Choroid plexus epithelial cell (primary cell): ENCODE measurements around the gene FCRL5.
A peak's percentile ranks its signal among the peaks of the same experiment; 100 is the strongest.
"Not testable (repeated sequence)": the region's sequence is repeated elsewhere in the genome, so short reads cannot be mapped to it uniquely, and the experiment has no call there.

Source experiments
- DNase-seq: peaks from one replicate; pipeline ENCODE4 v3.0.0-alpha.2; 2010; ENCODE audit warnings: low read depth
- H3K4me3 ChIP-seq: 2 replicates; pipeline ENCODE4 v1.5.1; 2011; ENCODE audit warnings: low read depth, mild to moderate bottlenecking, control low read depth, low read length, moderate library complexity
- TF ChIP-seq, protein P1 (sequence below): conservative IDR thresholded peaks from 2 replicates; pipeline ENCODE4 v1.5.1; 2011; ENCODE audit warnings: low read depth, mild to moderate bottlenecking, control low read depth, inconsistent platforms, low read length, moderate library complexity

FCRL5 gene

DNA sequence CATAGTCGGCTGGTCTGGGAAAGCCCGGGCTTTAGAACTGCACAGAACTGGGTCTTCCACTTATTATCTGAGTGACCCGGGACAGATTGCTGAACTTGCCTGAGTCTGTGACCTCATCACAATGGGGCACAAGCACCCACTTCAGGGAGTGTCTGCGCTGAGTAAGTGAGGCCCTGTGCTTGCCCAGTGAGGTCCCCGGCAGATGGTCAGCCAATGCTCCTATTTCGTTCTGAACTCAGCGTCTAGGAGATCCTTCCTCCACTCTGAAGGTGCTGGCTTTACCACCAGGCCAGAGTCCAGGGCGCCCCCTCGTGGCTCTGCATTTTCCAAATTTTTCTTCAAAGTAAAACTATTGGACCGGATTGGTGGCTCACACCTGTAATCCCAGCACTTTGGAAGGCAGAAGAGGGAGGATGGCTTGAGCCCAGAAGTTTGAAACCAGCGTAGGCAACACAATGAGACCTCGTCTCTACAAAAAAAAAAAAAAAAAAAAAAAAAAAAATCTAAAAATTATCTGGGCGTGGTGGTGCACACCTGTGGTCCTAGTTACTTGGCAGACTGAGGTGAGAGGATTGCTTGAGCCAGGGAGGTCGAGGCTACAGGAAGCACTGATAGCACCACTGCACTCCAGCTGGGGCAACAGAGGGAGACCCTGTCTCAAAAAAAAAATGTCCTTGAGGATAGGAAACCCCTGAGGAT is 61.7 kb downstream of the FCRL5 start:
- TF ChIP-seq, protein P1, sequence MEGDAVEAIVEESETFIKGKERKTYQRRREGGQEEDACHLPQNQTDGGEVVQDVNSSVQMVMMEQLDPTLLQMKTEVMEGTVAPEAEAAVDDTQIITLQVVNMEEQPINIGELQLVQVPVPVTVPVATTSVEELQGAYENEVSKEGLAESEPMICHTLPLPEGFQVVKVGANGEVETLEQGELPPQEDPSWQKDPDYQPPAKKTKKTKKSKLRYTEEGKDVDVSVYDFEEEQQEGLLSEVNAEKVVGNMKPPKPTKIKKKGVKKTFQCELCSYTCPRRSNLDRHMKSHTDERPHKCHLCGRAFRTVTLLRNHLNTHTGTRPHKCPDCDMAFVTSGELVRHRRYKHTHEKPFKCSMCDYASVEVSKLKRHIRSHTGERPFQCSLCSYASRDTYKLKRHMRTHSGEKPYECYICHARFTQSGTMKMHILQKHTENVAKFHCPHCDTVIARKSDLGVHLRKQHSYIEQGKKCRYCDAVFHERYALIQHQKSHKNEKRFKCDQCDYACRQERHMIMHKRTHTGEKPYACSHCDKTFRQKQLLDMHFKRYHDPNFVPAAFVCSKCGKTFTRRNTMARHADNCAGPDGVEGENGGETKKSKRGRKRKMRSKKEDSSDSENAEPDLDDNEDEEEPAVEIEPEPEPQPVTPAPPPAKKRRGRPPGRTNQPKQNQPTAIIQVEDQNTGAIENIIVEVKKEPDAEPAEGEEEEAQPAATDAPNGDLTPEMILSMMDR: peak; percentile 82
- H3K4me3 ChIP-seq: no peak overlapping the region
- DNase-seq: peak; percentile 66

DNA sequence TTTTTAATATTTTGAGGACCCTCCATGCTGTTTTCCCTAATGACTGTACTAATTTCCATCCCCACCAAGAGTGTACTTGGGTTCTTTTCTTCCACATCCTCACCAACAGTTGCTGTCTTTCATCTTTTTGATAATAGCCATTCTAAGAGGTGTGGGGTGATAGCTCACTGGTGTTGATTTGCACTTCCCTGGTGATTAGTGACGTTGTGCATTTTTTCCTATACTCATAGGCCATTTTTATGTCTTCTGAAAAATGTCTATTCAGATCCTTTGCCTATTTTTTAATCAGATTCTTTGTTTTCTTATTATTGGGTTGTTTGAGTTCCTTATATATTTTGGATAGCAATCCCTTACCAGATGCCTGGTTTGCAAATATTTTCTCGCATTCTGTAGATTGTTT is 64.2 kb downstream of the FCRL5 start:
- DNase-seq: no peak
- TF ChIP-seq, protein P1: no peak
- no peak overlapping the region for H3K4me3 ChIP-seq

- TF ChIP-seq, protein P1: no peak
- DNase-seq: no peak
- no peak overlapping the region for H3K4me3 ChIP-seq
Measured at GRCh38 chr1:157487504-157487903, 64.8 kb downstream of the FCRL5 start.

DNA sequence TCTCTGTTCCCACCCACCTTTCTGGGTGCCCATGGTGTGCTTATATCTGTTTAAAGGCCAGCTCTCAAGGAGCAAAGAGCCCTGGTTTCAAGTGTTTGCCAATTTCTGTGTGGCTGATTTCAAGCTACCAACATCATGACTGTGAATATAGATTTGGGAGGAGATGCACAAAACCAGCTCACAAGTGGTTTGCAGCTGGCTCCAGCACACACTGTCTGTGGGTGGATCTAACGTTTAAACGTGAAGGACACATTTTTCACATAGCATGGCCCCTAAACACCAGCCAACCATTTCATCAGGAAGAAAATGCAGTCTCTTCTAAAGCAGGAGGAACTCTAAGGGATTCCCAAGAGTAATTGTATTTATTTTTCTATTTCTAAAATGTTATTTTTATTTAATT is 65.2 kb downstream of the FCRL5 start:
- peak; percentile 1 for DNase-seq
- TF ChIP-seq, protein P1: no peak

DNA sequence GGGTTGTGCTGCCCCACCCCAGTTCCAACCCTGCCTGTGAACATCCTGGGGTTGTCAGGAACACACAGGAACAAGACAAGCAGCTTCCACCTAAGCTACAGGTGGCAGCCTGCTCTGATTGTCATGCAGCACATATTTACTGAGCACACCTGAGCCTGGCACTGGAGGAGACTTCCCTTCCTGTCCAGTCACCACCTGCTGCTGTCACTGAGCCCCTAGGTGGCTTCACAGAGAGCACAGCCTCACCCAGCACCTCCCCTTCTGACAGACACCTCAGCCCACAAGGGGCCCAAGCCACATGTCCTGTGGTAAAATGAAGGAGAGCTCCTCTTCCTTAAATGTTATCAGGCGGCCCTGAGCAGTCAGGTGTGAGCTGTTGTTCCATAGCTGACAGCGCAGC is 65.9 kb downstream of the FCRL5 start:
- DNase-seq, H3K4me3 ChIP-seq: not testable (repeated sequence)

More for the DNA sequence above, 65.2 kb downstream of the FCRL5 start:
- no peak overlapping the region for H3K4me3 ChIP-seq

GRCh38 chr1:157485793-157486192 is 66.5 kb downstream of the FCRL5 start:
- DNase-seq: no peak
- no peak overlapping the region for H3K4me3 ChIP-seq
- TF ChIP-seq, protein P1: no peak

- no peak overlapping the region for H3K4me3 ChIP-seq
- TF ChIP-seq, protein P1: no peak
- DNase-seq: no peak
Measured at GRCh38 chr1:157484573-157484972, 67.7 kb downstream of the FCRL5 start.
